ENCODE results near the gene RIT1.

Gene RIT1

GRCh38 chr1:155913969-155914757 lies 3.0 kb upstream of the RIT1 start:
- H3K27me3 ChIP-seq (ENCODE audit: insufficient read depth, poor library complexity, severe bottlenecking), result no peaks in the 10 kb centered on the region
- no peak for DNase-seq (ENCODE audit: low read depth in 1 of 2, low spot score in 1 of 2)
- TF ChIP-seq GABPA (IDR thresholded peaks at IDR 0.05; ENCODE audit: low read depth) (no peak), POLR2AphosphoS5 (IDR thresholded peaks at IDR 0.05; ENCODE audit: low read depth) (no peak), SPI1 (IDR thresholded peaks at IDR 0.05; ENCODE audit: borderline replicate concordance, low read depth) (no peak), CTCF (IDR thresholded peaks at IDR 0.05; ENCODE audit: insufficient read depth, low read length) (no peak), REST (IDR thresholded peaks at IDR 0.05; ENCODE audit: insufficient replicate concordance, low read depth) (no peak)
- H3K4me3 ChIP-seq (replicated peaks; ENCODE audit: insufficient read depth, low read length), result no peak overlapping the region
- H3K27ac ChIP-seq (replicated peaks), result no peak overlapping the region

GRCh38 chr1:155912056-155912536 lies 947 bp upstream of the RIT1 start:
- no peak overlapping the region for H3K4me3 ChIP-seq (replicated peaks; ENCODE audit: insufficient read depth, low read length)

More at GRCh38 chr1:155912056-155912536, 947 bp upstream of the RIT1 start:
- Histone ChIP-seq H3K27ac (replicated peaks) (no peak overlapping the region; the same call in 1 of the 2 replicates), H3K27me3 (ENCODE audit: insufficient read depth, poor library complexity, severe bottlenecking) (no peaks in the 10 kb centered on the region)
- DNase-seq (ENCODE audit: low read depth in 1 of 2, low spot score in 1 of 2), result no peak
- TF ChIP-seq SPI1 (IDR thresholded peaks at IDR 0.05; ENCODE audit: borderline replicate concordance, low read depth) (no peak), REST (IDR thresholded peaks at IDR 0.05; ENCODE audit: insufficient replicate concordance, low read depth) (no peak), POLR2AphosphoS5 (IDR thresholded peaks at IDR 0.05; ENCODE audit: low read depth) (peak; percentile 52), CTCF (IDR thresholded peaks at IDR 0.05; ENCODE audit: insufficient read depth, low read length) (no peak)
